Sigmoid colon (tissue), 4 donors: Measurements from ENCODE around the gene HAND2.

Experiments
- POLR2A ChIP-seq, 2 donors: fragments of 450-650 bp; IDR thresholded peaks; one replicate each; pipeline ENCODE4 v1.6.1; 2016; ENCODE audit warnings: antibody characterized with exemption in 2 of 2, mild to moderate bottlenecking in 2 of 2, moderate library complexity in 2 of 2
- POLR2AphosphoS5 ChIP-seq, 4 donors: sonication (generic); formaldehyde crosslinking; IDR thresholded peaks; one replicate each; pipeline ENCODE4 v1.6.1; 2017; ENCODE audit warnings: antibody characterized with exemption in 4 of 4
- TF ChIP-seq, protein P1 (sequence below), 4 experiments: fragments of 450-650 bp in 3 of 4; fragments of 200-600 bp in 1 of 4; IDR thresholded peaks; one replicate each; pipeline ENCODE4 v1.5.1; 2016 to 2019; ENCODE audit warnings: antibody characterized with exemption in 4 of 4, mild to moderate bottlenecking in 3 of 4, moderate library complexity in 2 of 4

DNA sequence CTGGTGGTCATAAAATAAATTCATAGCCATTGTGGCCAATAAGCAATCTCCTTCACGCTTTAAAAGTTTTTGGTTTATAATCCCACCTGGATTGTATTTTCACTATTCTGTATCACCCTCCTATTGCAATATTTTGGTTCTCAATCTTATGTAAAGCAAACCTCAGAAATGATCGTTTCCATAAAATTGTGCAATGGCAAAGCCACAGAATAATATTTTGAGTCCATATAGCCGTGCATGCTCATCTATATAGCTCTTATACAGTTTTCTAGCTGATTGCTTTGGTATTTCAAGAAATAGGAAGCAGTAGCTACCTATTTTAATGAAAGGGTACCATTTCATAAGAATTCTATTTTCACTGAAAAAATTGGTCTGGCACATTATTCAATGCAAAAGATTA is 10.0 kb upstream of the HAND2 start:
- TF ChIP-seq, protein P1, sequence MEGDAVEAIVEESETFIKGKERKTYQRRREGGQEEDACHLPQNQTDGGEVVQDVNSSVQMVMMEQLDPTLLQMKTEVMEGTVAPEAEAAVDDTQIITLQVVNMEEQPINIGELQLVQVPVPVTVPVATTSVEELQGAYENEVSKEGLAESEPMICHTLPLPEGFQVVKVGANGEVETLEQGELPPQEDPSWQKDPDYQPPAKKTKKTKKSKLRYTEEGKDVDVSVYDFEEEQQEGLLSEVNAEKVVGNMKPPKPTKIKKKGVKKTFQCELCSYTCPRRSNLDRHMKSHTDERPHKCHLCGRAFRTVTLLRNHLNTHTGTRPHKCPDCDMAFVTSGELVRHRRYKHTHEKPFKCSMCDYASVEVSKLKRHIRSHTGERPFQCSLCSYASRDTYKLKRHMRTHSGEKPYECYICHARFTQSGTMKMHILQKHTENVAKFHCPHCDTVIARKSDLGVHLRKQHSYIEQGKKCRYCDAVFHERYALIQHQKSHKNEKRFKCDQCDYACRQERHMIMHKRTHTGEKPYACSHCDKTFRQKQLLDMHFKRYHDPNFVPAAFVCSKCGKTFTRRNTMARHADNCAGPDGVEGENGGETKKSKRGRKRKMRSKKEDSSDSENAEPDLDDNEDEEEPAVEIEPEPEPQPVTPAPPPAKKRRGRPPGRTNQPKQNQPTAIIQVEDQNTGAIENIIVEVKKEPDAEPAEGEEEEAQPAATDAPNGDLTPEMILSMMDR (IDR thresholded peaks at IDR 0.05), result no peak
- TF ChIP-seq POLR2A (IDR thresholded peaks at IDR 0.05) (no peak), POLR2AphosphoS5 (IDR thresholded peaks at IDR 0.05) (no peak)
